Measurements from ENCODE around the gene HDAC4. TPM values are rescaled to one million over a fixed set of nuclear protein-coding genes. Genes with fewer than 3 reads are reported as not detected.

HDAC4 gene
- total and polyA plus RNA-seq, 2 donors (not counting 1 experiment from before 2014, with no cell fraction given): 13.5 to 46.0 TPM

GRCh38 chr2:239136203-239136602, 264.6 kb downstream of the HDAC4 start:
- Mint-ChIP-seq H3K9me3 (ENCODE audit: insufficient read depth) (no peaks in the 10 kb centered on the region), H3K27me3 (no peaks in the 10 kb centered on the region), H3K4me1 (no peaks in the 10 kb centered on the region), H3K4me3 (no peak overlapping the region), H3K27ac (no peak overlapping the region)
- DNase-seq (no peak), ATAC-seq (ENCODE audit: low read depth) (no peak)
- POLR2A ChIA-PET: no interaction called here
- H3K9ac ChIP-seq (ENCODE audit: low read length): no peak overlapping the region
- H3K36me3 ChIP-seq (replicated peaks in 1 of 2; ENCODE audit: control extremely low read depth in 1 of 2, control insufficient read depth in 1 of 2, extremely low read depth in 1 of 2, insufficient read depth in 2 of 2, low read length in 1 of 2): peaks cover 1 to 36% of the 10 kb centered on the region in 2 experiments
- intact Hi-C loops (cut with micrococcal nuclease): no loop called here
- H3K27me3 ChIP-seq (replicated peaks in 1 of 4; ENCODE audit: control extremely low read depth in 1 of 4, control insufficient read depth in 3 of 4, insufficient read depth in 4 of 4, low read length in 3 of 4): no peaks in the 10 kb centered on the region
- H3K4me1 ChIP-seq (ENCODE audit: control insufficient read depth in 2 of 2, insufficient read depth in 2 of 2, low read length in 2 of 2): no peaks in the 10 kb centered on the region
- no peak overlapping the region for H3K27ac ChIP-seq (ENCODE audit: low read length in 2 of 2)
- H3K4me2 ChIP-seq (replicated peaks; ENCODE audit: low read depth, low read length, poor library complexity, severe bottlenecking): no peak overlapping the region
- WGBS (ENCODE audit: insufficient coverage): 100% methylated on average over 2 of the region's 3 CpGs
- H2AFZ ChIP-seq (ENCODE audit: insufficient read depth, low read depth, low read length, poor library complexity, severe bottlenecking): no peak overlapping the region
- H3K79me2 ChIP-seq (ENCODE audit: control insufficient read depth, insufficient read depth, low read length): no peaks in the 10 kb centered on the region
- H3K4me3 ChIP-seq (ENCODE audit: control extremely low read depth in 1 of 5, extremely low read depth in 1 of 5, insufficient read depth in 1 of 5, low read depth in 2 of 5, low read length in 4 of 5): no peak overlapping the region
- H3K9me3 ChIP-seq (ENCODE audit: control extremely low read depth in 1 of 3, control insufficient read depth in 2 of 3, insufficient read depth in 1 of 3, low read length in 2 of 3): no peaks in the 10 kb centered on the region
- TF ChIP-seq CTCF (IDR thresholded peaks at IDR 0.05) (no peak), EZH2 (IDR thresholded peaks at IDR 0.05; ENCODE audit: borderline replicate concordance, insufficient read depth, low read depth, low read length, poor library complexity, severe bottlenecking) (no peak)
- CTCF ChIA-PET: interaction anchor here (1.6 kb wide), 1 partner anchor 856 kb away, joined by 3 read pairs; no protein-coding TSS in a partner anchor
- H4K20me1 ChIP-seq (ENCODE audit: control insufficient read depth, insufficient read depth, low read length, poor library complexity, severe bottlenecking): no peaks in the 10 kb centered on the region

- ATAC-seq (ENCODE audit: low read depth): no peak
- ChIA-PET CTCF (interaction anchor here (1.6 kb wide), 1 partner anchor 857 kb away, joined by 3 read pairs; no protein-coding TSS in a partner anchor), POLR2A (no interaction called here)
- Histone ChIP-seq H3K79me2 (ENCODE audit: control insufficient read depth, insufficient read depth, low read length) (no peaks in the 10 kb centered on the region), H3K4me1 (ENCODE audit: control insufficient read depth in 2 of 2, insufficient read depth in 2 of 2, low read length in 2 of 2) (no peaks in the 10 kb centered on the region), H3K27me3 (replicated peaks in 1 of 4; ENCODE audit: control extremely low read depth in 1 of 4, control insufficient read depth in 3 of 4, insufficient read depth in 4 of 4, low read length in 3 of 4) (no peaks in the 10 kb centered on the region), H3K36me3 (replicated peaks in 1 of 2; ENCODE audit: control extremely low read depth in 1 of 2, control insufficient read depth in 1 of 2, extremely low read depth in 1 of 2, insufficient read depth in 2 of 2, low read length in 1 of 2) (peaks cover 1 to 36% of the 10 kb centered on the region in 2 experiments), H3K4me3 (ENCODE audit: control extremely low read depth in 1 of 5, extremely low read depth in 1 of 5, insufficient read depth in 1 of 5, low read depth in 2 of 5, low read length in 4 of 5) (no peak overlapping the region), H3K4me2 (replicated peaks; ENCODE audit: low read depth, low read length, poor library complexity, severe bottlenecking) (no peak overlapping the region), H3K9ac (ENCODE audit: low read length) (no peak overlapping the region), H3K27ac (ENCODE audit: low read length in 2 of 2) (no peak overlapping the region), H3K9me3 (ENCODE audit: control extremely low read depth in 1 of 3, control insufficient read depth in 2 of 3, insufficient read depth in 1 of 3, low read length in 2 of 3) (no peaks in the 10 kb centered on the region), H4K20me1 (ENCODE audit: control insufficient read depth, insufficient read depth, low read length, poor library complexity, severe bottlenecking) (no peaks in the 10 kb centered on the region), H2AFZ (ENCODE audit: insufficient read depth, low read depth, low read length, poor library complexity, severe bottlenecking) (no peak overlapping the region)
- Mint-ChIP-seq H3K4me3 (no peak overlapping the region), H3K27me3 (no peaks in the 10 kb centered on the region), H3K27ac (no peak overlapping the region), H3K9me3 (ENCODE audit: insufficient read depth) (no peaks in the 10 kb centered on the region), H3K4me1 (no peaks in the 10 kb centered on the region)
- TF ChIP-seq CTCF (IDR thresholded peaks at IDR 0.05) (no peak), EZH2 (IDR thresholded peaks at IDR 0.05; ENCODE audit: borderline replicate concordance, insufficient read depth, low read depth, low read length, poor library complexity, severe bottlenecking) (no peak)
- WGBS (ENCODE audit: insufficient coverage): 97% methylated on average over 9 of the region's 10 CpGs
- DNase-seq: no peak
- intact Hi-C loops (cut with micrococcal nuclease): no loop called here
These were observed 265.3 kb downstream of the HDAC4 start for GRCh38 chr2:239135531-239135930.
